Mesenteric fat pad (tissue), 1 donor: ENCODE data around the gene RPS18. TPM values are rescaled to one million over a fixed set of nuclear protein-coding genes. Genes with fewer than 3 reads are reported as not detected.
"Not testable (repeated sequence)": the region's sequence is repeated elsewhere in the genome, so short reads cannot be mapped to it uniquely, and the experiment has no call there.

Experiments
- DNase-seq: peaks from one replicate; pipeline ENCODE4 v3.0.0-alpha.2; 2020; ENCODE audit warnings: low spot score
- long read RNA-seq: library from polyadenylated mRNA; unstranded; transcript quantifications from one replicate; pipeline ENCODE4 v2.0.0, GENCODE V29; 2020
- total RNA-seq: library from RNA; stranded (reverse); fragmentation: NEBNext Ultra II Directional; extraction: Animal tissue kit (Norgen Biotek cat#: 25700); gene quantifications from one replicate; pipeline ENCODE4 v1.2.1, GENCODE V29; 2021
- donor health status: DM: yes; HTN: yes; CAD: no.

Gene RPS18
- total RNA-seq, result 1,776 TPM
- long read RNA-seq, transcript RPS18-230 (6 exons, 613 nt), result major isoform, 80 of 94 reads
- long read RNA-seq, partial matches to known transcripts, result 8 of 94 reads
- long read RNA-seq, other reads (novel, unspliced or antisense), result 1 of 94 reads

GRCh38 chr6:33271468-33272274 is at the start of gene RPS18, which contains the start of gene VPS52:
RPS18 (plus strand) TSS chr6:33272075; CDS start chr6:33272120, 45 bp downstream.
VPS52 (minus strand) TSS chr6:33271876; CDS start chr6:33271675, 201 bp downstream.
- peak; percentile 94 for DNase-seq

- not testable (repeated sequence) for DNase-seq
These were observed 45.3 kb upstream of the RPS18 start for GRCh38 chr6:33226503-33227120.

- DNase-seq, result peak; percentile 67
These were observed 36.6 kb upstream of the RPS18 start for GRCh38 chr6:33235221-33235634.

DNA sequence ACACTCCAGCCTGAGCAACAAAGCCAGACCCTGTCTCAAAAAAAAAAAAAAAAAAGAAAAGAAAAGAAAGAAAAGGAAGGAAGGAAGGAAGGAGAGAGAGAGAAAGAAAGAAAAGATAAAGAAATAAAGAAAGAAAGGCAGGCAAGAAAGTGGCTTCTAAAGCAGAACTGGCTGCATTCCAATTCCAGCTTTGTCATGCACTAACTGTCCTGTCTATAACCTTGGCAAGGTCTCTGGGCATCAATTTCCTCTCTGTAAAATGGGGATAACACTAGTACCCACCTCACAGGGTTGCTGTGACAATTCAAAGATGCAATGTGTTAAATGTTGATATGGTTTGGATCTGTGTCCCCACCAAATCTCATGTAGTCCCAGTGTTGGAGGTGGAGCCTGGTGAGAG is 35.5 kb upstream of the RPS18 start:
- no peak for DNase-seq

DNA sequence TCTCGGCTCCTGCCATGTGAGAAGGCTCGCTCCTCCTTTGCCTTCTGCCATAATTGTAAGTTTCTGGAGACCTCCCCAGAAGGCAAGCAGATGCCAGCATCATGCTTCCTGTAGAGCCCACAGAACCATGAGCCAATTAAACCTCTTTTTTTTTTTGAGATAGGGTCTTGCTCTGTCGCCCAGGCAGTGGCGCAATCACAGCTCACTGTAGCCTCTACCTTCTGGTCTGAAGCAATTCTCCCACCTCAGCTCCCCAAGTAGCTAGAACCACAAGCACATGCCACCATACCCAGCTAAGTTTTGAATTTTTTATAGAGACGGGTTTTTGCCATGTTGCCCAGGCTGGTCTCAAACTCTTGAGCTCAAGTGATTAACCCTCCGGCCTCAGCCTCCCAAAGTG is 35.0 kb upstream of the RPS18 start:
- DNase-seq, result peak; percentile 65

GRCh38 chr6:33237741-33238140 is 34.1 kb upstream of the RPS18 start:
- no peak for DNase-seq

GRCh38 chr6:33241968-33242367 is 29.9 kb upstream of the RPS18 start:
- DNase-seq, result no peak

DNA sequence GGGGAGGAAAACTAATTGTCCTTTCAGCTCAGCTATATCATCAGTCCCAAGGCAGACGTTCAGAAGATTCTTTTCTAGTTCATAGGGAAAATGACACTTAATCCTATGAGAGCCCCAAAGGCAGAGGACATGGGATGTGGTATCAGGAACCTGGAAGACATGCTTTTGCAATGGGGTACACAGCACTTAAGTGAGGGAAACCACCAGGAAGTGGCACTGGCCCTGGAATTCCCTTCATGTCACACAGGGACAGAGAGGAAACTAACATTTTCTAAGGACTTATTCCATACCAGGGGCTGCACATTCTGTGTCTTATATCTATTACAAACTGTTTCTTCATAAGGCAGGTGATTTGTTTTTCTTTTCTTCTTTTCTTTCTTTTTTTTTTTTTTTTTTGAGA is 28.4 kb upstream of the RPS18 start:
- DNase-seq, result no peak

DNA sequence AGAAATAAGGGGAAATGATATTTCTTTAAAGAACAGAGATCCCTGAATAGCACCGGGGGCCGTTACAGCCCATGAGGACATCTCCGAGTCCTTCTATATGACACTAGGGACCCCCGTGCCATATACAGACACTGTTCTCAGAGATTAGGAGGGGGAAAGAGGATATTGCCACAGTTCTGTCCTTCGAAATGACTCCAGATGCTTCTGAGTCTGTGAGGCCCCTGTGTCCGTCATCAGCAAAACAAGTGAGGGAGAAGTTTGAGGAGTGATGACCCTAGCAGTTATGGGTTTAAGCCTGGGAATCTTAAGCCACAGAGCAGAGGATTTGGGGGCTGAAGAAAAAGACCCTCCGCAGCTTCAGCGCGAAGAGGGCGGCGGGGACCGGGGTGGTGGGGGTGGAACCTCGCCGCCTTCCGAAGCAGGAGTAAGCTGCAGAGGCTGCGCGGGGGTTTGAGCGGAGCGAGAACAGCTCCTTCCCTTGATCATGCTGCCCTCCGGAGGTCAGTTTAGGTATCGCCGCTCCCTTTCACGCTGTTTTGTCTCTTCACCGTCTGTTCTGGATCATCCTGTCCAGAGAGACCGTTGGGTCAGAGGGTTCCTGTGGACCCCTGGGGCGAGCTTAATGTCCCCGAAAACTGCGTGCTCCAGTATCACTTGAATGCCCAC is 23.8 kb upstream of the RPS18 start:
- peak; percentile 91 for DNase-seq

DNA sequence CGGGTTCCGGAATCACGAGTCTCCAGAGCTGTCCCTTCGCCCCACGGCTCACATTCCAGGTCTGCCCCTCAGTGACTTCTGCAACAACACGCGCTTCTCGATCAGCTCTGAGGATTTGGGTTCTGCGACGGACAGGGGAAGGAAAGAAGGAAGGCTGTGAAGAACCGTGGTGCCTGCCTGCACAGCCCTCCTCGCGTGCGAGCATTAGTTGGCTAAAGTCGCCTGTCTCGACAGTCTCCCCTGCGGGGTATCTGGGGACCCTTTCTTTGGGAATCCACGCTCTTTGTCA is 23.3 kb upstream of the RPS18 start:
- peak; percentile 89 for DNase-seq

GRCh38 chr6:33248932-33249731 is 22.7 kb upstream of the RPS18 start:
- peak; percentile 97 for DNase-seq

DNA sequence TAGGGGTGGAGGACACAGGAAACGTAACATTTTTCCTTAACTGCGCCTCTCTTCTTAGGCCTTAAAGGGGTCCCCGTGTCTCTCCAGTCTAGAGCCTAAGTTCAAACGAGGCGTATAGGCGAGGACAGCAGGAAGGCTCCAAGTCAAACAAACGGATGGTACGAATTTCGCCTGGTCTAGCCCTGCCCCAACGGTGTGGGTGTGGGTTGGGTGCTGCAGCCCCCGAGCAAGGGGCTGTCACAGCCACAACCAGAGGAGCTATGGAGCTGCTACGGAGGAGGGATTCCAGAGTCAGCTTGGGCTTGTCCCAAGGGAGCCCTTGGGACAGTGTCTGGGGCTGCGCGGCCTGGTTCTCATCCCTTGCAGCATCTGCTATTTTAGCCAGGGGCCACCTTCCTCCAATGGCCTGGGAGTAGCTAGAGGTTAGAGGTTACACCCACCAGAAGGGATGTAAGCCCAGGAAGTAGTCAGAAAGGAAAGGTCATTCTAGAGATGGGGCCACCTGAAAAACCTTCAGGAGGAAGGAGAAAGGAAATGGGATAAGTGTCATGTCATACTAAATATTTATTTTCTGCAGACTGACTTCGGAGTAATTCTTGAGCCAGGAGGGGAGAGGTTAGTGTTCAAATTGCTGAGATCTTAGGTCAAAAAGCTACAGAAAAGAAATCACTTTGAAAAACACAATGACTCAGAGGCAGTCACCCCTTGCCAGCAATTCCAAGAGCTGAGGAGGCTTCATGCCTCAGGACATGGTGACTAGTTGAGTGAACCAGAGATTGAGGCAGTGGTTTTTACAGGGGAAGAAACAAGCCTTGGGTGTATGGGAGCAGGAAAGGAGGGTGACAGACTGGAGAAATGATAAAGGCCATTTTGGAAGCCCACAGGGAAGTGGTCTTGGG is 21.9 kb upstream of the RPS18 start:
- DNase-seq, result peak; percentile 83

GRCh38 chr6:33250731-33251130 is 21.1 kb upstream of the RPS18 start:
- peak; percentile 57 for DNase-seq

DNA sequence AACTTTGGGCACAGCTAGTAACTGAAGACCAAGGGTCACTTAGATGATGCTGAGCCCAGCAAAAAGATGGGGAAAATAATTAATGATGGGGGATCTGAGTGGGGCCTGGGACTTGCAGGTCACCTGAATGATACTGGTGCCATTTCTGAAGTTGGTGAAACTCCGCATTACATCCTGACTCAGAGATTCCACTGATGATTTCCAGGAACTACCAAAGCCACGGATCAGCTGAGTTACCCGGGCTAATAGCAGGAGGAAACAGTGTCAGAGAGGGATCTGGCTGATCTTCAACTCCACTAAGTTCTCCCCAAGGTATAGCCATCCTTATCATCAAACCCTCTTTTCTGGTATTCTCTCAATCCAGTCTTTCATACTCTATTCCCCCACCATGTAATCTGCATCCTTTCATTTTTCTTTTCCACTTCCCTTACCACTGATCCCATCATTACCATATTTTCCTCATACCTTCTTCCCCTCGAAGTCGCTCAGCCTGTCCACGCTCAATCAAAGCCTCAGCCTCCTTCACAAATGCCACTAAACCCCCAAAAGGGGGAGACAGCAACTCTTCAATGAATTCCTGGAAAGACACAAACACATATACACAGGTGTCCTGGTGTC is 20.4 kb upstream of the RPS18 start:
- DNase-seq, result peak; percentile 9

- no peak for DNase-seq
These were observed 19.1 kb upstream of the RPS18 start for GRCh38 chr6:33252759-33253158.

GRCh38 chr6:33254591-33254990 is 17.3 kb upstream of the RPS18 start:
- DNase-seq, result no peak

GRCh38 chr6:33259032-33259431 is 12.8 kb upstream of the RPS18 start:
- DNase-seq, result no peak

GRCh38 chr6:33262490-33262889 is 9.4 kb upstream of the RPS18 start:
- DNase-seq, result not testable (repeated sequence)

DNA sequence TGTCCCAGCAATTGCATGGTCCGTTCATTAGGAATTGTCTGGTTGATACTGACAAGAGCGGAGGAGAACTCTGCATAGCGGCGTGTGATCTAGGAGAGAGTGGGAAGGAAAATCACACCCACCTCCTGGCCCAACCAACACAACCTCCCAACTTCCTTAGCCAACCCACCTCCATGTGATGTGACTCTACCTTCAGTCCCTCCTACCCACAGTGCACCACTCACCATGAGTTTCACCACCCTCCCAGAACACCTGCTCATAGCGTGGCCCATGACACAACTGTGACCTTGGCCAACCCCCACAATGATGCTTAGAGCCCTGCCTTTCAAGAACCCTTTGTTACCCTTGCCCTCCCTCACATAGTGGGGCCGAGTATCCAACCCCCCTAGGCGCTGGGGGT is 7.9 kb upstream of the RPS18 start:
- DNase-seq, result no peak

DNA sequence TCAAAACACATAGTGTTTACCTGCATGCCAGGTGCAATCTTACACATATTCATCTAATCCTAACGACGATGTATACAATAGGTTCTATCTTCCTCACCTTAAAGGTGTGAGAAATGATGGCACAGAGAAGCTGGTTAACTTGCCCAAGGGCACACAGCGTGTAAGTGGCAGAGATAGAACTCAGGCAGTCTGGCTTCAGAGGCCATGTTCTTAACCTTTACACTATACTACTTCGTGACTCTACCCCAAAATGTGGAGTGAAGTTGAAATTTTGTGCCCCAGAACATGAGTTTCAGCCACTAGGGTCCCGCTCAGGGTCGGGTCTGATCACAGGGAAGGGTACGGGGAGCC is 783 bp upstream of the RPS18 start:
- no peak for DNase-seq
